ENCODE data around the gene GRAP2.

- no peak for TF ChIP-seq CTCF (IDR thresholded peaks at IDR 0.05)
- no peak for TF ChIP-seq POLR2A (IDR thresholded peaks at IDR 0.05)
These were observed 37.0 kb downstream of the GRAP2 start for GRCh38 chr22:39937906-39938305.
